Brain microvascular endothelial cell (primary cell): ENCODE measurements around the gene IPO9.

ENCODE experiments used
- DNase-seq: peaks from one replicate; pipeline ENCODE4 v3.0.0-alpha.2; 2020
- H3K27ac ChIP-seq: fragments of 250-450 bp; sonication (Bioruptor Pico); 2 replicates; pipeline ENCODE4 v1.5.1; 2020; ENCODE audit warnings: mild to moderate bottlenecking, moderate library complexity
- H3K27me3 ChIP-seq: fragments of 250-450 bp; sonication (Bioruptor Pico); replicated peaks from 2 replicates; pipeline ENCODE4 v1.5.1; 2020; ENCODE audit warnings: mild to moderate bottlenecking
- H3K36me3 ChIP-seq: fragments of 250-450 bp; sonication (Bioruptor Pico); replicated peaks from 2 replicates; pipeline ENCODE4 v1.5.1; 2020; ENCODE audit warnings: mild to moderate bottlenecking
- H3K4me3 ChIP-seq: 2 replicates; pipeline ENCODE4 v1.5.1; 2011; ENCODE audit warnings: low read depth, mild to moderate bottlenecking, control low read depth, low read length, moderate library complexity
- in situ Hi-C: cut with HindIII; loops from 2 replicates; pipeline ENCODE4 v1.10.0; 2017; ENCODE audit warnings: low sequenced_read_pairs, low pct_ligation_motif_present
- TF ChIP-seq, protein P1 (sequence below): IDR thresholded peaks from 2 replicates; pipeline ENCODE4 v1.5.1; 2011; ENCODE audit warnings: low read depth, mild to moderate bottlenecking, moderate library complexity, low read length, control low read depth, inconsistent platforms; ENCODE audit errors: missing control alignments

Gene IPO9

DNA sequence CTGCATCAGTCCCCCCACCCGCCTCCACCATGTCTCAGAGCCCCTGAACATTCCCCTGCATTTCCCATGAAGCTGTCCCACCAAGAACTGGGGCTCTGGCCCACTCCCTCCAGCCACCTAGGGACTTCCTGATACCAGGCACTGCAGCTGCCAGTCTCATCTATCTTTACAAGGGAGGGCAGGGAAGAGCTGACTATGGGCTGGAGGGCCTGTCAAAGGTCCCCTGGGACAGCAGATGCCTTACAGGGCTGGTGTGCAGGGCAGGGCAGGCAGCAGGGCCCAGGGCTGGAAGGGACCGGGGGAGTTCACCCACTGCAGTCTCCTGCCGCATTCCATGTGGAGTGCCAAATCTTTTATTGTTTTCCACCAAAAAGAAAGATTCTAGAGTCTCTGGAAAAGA, 77.4 kb downstream of the IPO9 start:
- Histone ChIP-seq H3K36me3 (no peaks in the 10 kb centered on the region), H3K27ac (no peak overlapping the region), H3K27me3 (no peaks in the 10 kb centered on the region), H3K4me3 (no peak overlapping the region)
- in situ Hi-C loops: no loop called here
- no peak for DNase-seq
- TF ChIP-seq, protein P1, sequence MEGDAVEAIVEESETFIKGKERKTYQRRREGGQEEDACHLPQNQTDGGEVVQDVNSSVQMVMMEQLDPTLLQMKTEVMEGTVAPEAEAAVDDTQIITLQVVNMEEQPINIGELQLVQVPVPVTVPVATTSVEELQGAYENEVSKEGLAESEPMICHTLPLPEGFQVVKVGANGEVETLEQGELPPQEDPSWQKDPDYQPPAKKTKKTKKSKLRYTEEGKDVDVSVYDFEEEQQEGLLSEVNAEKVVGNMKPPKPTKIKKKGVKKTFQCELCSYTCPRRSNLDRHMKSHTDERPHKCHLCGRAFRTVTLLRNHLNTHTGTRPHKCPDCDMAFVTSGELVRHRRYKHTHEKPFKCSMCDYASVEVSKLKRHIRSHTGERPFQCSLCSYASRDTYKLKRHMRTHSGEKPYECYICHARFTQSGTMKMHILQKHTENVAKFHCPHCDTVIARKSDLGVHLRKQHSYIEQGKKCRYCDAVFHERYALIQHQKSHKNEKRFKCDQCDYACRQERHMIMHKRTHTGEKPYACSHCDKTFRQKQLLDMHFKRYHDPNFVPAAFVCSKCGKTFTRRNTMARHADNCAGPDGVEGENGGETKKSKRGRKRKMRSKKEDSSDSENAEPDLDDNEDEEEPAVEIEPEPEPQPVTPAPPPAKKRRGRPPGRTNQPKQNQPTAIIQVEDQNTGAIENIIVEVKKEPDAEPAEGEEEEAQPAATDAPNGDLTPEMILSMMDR: no peak

DNA sequence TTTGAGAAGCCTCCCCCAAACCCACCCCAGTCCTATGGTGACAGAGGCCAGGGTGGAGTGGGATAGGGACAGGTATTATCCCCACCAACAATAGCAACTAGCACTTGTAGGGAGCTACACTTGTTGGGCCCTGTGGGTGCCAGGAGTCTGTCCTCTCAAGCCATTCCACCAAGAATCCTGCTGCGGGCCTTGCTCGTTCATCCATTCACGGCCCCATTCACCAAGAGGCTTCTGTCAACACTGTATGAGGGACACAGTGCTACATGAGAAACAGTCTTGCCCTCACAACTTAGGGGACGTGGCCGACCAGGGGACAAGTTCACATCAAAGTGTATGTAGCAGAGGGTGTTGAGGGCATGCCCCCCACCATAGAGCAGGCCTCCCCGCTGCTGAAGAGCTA, 78.7 kb downstream of the IPO9 start:
- H3K36me3 ChIP-seq: no peaks in the 10 kb centered on the region
- in situ Hi-C loops: no loop called here
- H3K27ac ChIP-seq: no peak overlapping the region
- DNase-seq: no peak
- H3K27me3 ChIP-seq: no peaks in the 10 kb centered on the region
- TF ChIP-seq, protein P1: no peak
- H3K4me3 ChIP-seq: no peak overlapping the region

DNA sequence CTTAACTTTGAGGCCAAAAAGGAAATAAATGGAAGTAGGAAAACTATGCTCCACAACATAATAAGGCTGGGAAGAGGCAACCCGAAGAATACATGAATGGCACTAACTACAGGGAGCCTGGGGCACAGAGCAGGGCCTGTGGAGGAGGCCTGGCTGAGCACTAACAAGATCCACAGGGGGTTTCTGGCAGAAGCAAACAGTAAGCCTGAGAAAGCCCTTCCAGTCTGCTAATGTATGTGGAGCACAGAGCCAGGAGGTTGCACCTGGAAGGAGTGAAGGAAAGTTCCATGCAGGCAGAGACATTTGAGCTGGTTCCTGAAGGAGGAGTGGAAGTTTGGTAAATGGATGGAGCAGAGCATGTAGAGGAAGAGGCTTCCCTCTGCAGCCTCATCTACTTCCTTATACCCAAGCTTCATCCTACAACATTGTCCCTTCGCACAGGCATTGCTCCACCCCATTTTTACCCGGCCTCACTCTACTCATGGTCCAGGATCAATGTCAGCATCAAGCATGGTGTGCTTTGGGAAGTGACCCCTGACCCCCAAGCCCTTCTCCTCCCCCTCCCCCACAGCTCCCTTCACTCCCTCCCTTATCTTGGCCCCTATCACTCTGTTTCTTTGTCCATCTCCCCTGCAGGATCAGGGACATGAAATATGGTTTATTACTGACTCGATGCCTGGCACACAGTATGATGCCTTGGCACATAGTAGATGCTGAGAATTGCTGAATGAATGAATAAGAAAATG, 83.0 kb downstream of the IPO9 start:
- Histone ChIP-seq H3K36me3 (no peaks in the 10 kb centered on the region), H3K27me3 (no peaks in the 10 kb centered on the region), H3K27ac (no peak overlapping the region), H3K4me3 (no peak overlapping the region)
- in situ Hi-C loops: no loop called here
- no peak for DNase-seq
- TF ChIP-seq, protein P1: no peak

DNA sequence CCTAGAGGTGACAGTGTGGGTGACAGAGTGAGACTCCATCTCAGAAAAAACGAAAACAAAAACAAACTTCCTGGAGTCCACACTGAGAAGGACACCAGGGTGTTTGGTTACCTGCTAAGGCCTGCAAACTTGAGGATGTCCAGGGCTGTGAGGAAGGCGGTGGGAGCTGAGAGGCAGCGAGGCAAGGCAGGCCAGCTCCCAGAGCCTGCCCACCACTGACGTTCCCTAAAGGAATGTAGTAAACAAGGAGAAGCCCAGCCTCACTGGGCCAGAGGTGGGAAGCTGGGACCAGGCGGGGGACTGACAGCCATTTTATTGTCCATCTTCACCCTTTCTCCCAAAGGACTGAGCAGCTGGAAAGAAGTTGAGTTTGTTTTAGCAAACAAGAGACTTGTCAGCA, 83.9 kb downstream of the IPO9 start:
- no peak for DNase-seq
- H3K27ac ChIP-seq: no peak overlapping the region
- H3K4me3 ChIP-seq: no peak overlapping the region
- H3K27me3 ChIP-seq: no peaks in the 10 kb centered on the region
- H3K36me3 ChIP-seq: no peaks in the 10 kb centered on the region
- in situ Hi-C loops: no loop called here
- TF ChIP-seq, protein P1: no peak

DNA sequence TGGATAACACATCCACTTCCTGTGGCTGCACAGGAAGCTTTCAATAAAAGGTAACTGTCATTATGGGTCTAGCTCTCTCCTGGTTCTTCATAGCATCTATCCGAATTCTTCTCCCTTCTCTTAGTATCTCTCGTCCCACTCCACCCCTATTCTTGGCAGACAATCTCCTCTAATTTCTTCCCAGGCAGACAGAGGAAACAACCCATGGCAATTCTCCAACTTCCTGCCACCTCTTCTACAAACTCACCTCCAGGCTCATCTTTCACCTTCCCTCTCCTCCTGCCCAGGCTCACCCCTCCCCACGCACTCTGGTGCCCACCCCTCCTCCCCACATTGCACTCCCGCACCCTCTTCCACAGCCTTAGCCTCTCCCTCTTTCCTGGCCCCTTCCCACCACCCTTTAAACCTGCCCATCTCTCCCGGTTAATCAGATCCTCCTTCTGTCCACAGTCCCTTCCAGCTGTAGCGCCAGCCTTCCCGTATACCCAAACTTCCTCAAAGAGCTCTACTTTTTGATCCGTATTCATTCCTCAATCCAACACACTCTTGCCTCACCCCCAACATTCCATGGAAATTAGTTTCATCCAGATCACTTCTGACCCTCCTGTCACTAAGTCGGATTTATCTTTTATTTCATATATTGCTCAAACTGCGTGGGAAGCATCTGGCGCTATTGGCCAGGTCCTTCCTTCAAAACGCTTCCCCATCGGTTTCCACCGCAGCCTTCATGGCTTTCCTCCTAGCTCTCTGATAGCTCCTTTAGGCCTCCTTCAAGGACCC, 85.7 kb downstream of the IPO9 start:
- DNase-seq: no peak
- in situ Hi-C loops: no loop called here

More for the DNA sequence above, 85.7 kb downstream of the IPO9 start:
- TF ChIP-seq, protein P1: no peak
- no peaks in the 10 kb centered on the region for H3K27me3 ChIP-seq
- H3K4me3 ChIP-seq: no peak overlapping the region
- H3K27ac ChIP-seq: no peak overlapping the region
- H3K36me3 ChIP-seq: no peaks in the 10 kb centered on the region
